WI38 (cell line): ENCODE measurements around the gene CFAP119.

Experiments used
- H3K4me3 ChIP-seq: 2 replicates; pipeline ENCODE4 v1.5.1; 2011; ENCODE audit warnings: low read depth, mild to moderate bottlenecking, control low read depth, low read length
- CTCF ChIP-seq: IDR thresholded peaks from 2 replicates; pipeline ENCODE4 v1.5.1; 2012; ENCODE audit warnings: low read depth, mild to moderate bottlenecking, control low read depth, low read length

Gene CFAP119

GRCh38 chr16:30731411-30731810, 30.5 kb downstream of the CFAP119 start:
- no peak overlapping the region for H3K4me3 ChIP-seq
- no peak for TF ChIP-seq CTCF

DNA sequence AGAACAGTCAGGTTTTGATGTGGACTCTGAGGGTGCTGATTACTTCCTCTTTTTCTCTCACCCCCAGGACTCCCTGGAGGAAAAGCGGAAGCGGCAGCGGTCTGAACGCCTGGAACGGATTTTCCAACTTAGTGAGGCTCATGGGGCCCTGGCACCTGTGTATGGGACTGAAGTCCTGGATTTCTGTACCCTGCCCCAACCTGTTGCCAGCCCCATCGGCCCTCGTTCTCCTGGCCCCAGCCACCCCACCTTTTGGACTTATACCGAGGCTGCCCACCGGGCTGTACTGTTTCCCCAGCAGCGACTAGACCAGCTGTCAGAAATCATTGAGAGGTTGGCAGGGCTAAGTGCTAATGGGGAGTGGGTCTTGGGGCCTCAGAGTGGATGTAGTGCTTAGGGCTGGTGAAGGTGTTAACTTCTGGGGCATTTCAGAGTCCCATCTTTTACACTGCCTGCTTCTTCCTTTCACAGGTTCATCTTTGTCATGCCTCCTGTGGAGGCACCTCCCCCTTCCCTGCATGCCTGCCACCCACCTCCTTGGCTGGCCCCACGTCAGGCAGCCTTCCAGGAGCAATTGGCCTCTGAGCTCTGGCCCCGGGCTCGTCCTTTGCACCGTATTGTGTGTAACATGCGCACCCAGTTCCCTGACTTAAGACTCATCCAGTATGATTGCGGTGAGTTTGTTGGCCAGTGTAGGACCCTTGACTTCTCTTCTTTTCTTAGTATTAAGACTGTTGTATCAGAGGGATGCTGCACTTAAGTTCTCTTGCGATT, 32.8 kb downstream of the CFAP119 start:
- no peak for TF ChIP-seq CTCF
- no peak overlapping the region for H3K4me3 ChIP-seq

DNA sequence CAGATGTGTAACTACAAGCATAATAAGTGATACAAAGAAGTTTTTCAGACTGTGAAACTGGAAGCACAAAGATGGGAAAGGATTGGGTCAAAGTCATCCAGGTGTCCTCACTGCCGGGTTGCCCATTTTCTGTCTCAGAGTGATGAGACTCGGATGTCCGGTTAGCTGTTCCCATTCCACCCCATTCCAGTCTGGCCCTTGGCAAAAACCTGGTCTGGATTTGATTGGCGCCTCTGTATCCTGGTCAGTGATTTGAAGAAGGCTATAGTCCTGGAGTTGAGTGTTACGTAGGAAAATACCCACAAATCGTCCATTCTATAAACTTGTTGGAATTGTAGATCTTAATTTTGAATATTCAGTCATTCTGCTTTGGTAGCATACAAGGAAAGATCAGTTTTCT, 33.5 kb downstream of the CFAP119 start:
- H3K4me3 ChIP-seq = no peak overlapping the region
- TF ChIP-seq CTCF = no peak

DNA sequence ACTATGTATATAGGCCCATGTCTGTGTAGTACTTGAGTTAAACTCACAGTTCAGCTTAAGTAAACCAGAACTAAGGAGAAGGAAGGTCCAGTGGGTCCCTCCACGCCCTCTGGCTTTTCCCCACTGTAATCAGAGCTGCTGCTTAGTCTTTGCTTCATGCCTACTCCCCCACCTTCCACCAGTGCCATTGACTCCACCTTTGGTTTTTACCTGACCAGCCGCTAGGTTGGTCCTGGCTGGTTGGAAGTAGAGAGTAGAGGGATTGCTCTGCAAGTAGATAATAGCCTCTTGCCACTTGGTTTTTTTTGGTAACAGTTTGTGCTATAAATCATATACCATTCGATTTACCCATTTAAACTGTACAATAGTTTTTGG, 36.5 kb downstream of the CFAP119 start:
- TF ChIP-seq CTCF = no peak
- H3K4me3 ChIP-seq = no peak overlapping the region

- TF ChIP-seq CTCF = no peak
- H3K4me3 ChIP-seq = no peak overlapping the region
These were observed 37.0 kb downstream of the CFAP119 start for GRCh38 chr16:30724641-30725417.

- H3K4me3 ChIP-seq = no peak overlapping the region
- TF ChIP-seq CTCF = no peak
These were observed 38.0 kb downstream of the CFAP119 start for GRCh38 chr16:30723725-30724355.

DNA sequence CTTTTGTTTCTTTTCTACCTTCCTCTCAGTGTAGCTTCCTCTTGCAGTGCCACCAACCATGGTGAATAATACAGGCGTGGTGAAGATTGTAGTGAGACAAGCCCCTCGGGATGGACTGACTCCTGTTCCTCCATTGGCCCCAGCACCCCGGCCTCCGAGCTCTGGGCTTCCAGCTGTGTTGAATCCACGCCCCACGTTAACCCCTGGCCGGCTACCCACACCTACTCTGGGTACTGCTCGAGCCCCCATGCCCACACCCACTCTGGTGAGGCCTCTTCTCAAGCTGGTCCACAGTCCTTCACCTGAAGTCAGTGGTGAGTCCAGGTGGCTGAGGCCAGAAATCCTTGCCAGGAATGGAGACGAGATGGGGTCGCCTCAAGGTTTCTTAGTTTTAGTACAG, 38.9 kb downstream of the CFAP119 start:
- TF ChIP-seq CTCF = no peak
- H3K4me3 ChIP-seq = no peak overlapping the region
